Measurements from ENCODE around the gene ENKD1. TPM values are rescaled to one million over a fixed set of nuclear protein-coding genes. Genes with fewer than 3 reads are reported as not detected.

ENKD1 gene, protein sequence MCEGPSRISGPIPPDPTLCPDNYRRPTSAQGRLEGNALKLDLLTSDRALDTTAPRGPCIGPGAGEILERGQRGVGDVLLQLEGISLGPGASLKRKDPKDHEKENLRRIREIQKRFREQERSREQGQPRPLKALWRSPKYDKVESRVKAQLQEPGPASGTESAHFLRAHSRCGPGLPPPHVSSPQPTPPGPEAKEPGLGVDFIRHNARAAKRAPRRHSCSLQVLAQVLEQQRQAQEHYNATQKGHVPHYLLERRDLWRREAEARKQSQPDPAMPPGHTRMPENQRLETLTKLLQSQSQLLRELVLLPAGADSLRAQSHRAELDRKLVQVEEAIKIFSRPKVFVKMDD
- 10 to 100 TPM; 10.6 to 26.3 (median 13.4) TPM for total RNA-seq

DNA sequence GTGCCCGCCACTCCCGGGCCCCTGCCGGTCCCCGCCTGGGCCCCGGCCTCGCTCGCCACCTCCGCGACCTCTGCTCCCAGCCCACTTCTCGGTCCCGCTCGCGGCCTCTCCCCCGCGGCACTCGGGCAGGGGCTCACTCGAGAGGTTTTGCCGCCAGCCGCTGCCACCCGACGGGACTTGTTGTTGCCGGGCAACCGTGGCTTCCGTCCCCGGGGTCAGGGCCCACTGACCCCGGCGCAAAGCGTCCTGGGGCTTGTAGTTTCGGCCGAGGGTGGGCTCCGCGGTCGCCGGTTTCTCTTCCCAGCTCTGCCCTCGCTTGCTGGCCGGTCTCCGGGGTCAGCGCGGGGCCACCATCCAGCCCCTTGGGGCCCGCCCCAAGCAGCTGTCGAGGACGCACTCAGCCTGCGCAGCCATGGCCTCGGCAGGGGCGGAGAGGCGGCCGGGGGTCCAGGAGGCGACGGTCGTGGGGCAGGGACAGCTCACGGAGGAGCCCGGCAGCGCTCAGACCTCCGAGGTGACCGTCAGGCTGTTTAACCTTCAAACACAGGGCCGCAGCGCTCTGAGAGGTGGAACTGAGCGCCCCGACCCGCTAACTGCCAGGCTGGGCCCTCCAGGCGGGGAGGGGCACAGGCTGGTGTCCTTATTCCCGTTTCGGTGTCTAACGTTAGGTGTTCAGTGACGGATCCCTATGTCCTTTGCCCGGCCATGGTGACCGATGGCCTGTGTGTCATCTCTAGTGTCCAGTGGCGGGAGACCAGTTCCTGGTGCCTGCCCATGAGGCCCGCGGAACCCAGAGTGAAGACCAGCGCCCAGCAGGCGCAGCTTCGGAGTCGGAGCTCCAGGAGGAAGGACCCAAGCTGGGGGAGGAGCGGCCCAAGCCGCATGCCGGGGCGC lies at the start of gene ENKD1, which contains the start of gene C16orf86:
ENKD1 (minus strand) TSS at position 192 of the 894 bp plus-strand sequence. CDS start 308 bp downstream, outside the sequence.
C16orf86 (plus strand) TSS at position 256 of the 894 bp plus-strand sequence; CDS start at position 413, 157 bp downstream.
- Histone ChIP-seq H3K27ac (peak within 1 kb of the TSS; percentile 76 to 90 (median 80)), H3K4me1 (peaks cover 3 to 28% (median 22%) of the 10 kb centered on the region in 4 donors), H3K27me3 (no peaks in the 10 kb centered on the region), H3K9me3 (no peaks in the 10 kb centered on the region), H3K4me3 (peak within 1 kb of the TSS; percentile 68 to 99 (median 76)), H3K36me3 (peaks cover 0 to 6% (median 0%) of the 10 kb centered on the region in 3 donors)
- TF ChIP-seq POLR2A (IDR thresholded peaks at IDR 0.05) = peak in 1 of 2 donors; percentile 3
- TF ChIP-seq, protein P1, sequence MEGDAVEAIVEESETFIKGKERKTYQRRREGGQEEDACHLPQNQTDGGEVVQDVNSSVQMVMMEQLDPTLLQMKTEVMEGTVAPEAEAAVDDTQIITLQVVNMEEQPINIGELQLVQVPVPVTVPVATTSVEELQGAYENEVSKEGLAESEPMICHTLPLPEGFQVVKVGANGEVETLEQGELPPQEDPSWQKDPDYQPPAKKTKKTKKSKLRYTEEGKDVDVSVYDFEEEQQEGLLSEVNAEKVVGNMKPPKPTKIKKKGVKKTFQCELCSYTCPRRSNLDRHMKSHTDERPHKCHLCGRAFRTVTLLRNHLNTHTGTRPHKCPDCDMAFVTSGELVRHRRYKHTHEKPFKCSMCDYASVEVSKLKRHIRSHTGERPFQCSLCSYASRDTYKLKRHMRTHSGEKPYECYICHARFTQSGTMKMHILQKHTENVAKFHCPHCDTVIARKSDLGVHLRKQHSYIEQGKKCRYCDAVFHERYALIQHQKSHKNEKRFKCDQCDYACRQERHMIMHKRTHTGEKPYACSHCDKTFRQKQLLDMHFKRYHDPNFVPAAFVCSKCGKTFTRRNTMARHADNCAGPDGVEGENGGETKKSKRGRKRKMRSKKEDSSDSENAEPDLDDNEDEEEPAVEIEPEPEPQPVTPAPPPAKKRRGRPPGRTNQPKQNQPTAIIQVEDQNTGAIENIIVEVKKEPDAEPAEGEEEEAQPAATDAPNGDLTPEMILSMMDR (IDR thresholded peaks at IDR 0.05) = no peak
- peak; percentile 84 to 94 (median 85) for DNase-seq

DNA sequence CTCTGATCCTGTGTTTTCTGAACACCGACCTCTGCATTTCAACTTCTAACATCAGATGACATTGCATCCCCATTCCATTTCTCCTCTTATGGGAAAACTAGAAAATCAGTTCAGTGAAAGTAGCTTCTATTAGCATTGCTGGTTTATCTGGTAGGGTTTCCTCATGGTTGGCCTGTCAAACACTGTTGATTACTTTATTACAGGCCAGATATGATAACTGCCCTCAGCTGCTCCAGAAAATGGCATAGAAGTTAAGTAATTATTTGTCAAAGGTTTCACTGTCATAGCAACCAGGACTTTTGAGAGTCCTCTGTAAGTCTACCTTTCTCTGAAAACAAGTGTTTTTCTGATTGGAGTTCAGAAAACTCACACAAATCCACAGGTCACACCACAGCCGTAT lies 49.5 kb upstream of the ENKD1 start:
- Histone ChIP-seq H3K4me1 (peaks cover 0 to 44% (median 4%) of the 10 kb centered on the region in 4 donors), H3K27ac (no peak overlapping the region), H3K9me3 (no peaks in the 10 kb centered on the region), H3K27me3 (no peaks in the 10 kb centered on the region), H3K36me3 (no peaks in the 10 kb centered on the region), H3K4me3 (no peak overlapping the region)
- TF ChIP-seq POLR2A (IDR thresholded peaks at IDR 0.05) = no peak
- TF ChIP-seq, protein P1 (IDR thresholded peaks at IDR 0.05) = no peak
- no peak for DNase-seq

DNA sequence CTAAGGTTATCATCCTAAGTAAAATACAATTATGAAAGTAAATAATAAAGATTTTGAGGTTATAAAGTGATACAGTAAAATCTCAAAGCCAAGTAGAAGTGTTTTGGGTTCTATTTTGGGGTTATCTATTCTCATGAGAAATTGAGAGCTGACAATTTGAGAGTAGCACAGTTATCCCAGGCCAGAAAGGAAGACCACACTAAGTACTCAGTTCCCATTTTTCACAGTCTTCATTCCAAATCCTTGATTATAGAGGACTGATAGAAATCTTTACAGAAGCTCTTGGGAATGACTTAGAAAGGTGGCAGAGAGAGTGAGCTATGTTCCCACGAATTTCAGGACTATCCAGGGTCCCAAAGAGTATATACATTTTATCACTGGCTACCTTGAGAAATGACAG lies 48.0 kb upstream of the ENKD1 start:
- Histone ChIP-seq H3K4me1 (peaks cover 0 to 34% (median 4%) of the 10 kb centered on the region in 4 donors), H3K4me3 (no peak overlapping the region), H3K9me3 (no peaks in the 10 kb centered on the region), H3K36me3 (no peaks in the 10 kb centered on the region), H3K27me3 (no peaks in the 10 kb centered on the region), H3K27ac (no peak overlapping the region)
- no peak for TF ChIP-seq POLR2A (IDR thresholded peaks at IDR 0.05)
- TF ChIP-seq, protein P1 (IDR thresholded peaks at IDR 0.05) = no peak
- DNase-seq = no peak

DNA sequence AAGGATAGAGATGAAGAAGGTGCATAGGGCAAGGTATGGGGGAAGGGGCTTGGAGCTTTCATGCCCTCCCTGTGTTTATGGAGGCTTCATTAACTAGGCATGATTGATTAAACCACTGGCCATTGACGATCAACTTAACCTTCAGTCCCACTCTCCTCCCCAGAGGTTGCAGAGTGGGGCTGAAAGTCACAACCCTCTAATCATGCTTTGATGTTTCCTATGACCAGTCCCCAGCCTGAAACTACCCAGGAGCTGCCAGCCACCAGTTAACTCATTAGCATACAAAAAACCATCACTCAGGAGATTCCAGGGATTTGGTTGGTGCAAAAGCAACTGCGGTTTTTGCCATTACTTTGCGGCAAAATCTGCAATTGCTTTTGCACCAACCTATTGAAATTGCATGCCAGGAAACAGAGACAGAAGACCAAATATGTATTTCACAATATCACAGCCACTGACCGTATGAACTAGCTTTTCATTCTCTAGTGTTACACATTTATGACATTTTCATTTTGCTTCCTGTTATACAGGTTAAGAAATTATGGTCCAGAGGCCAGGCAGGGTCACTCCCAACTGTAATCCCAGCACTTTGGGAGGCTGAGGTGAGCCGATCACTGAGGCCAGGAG lies 47.2 kb upstream of the ENKD1 start:
- DNase-seq = no peak
- H3K4me1 ChIP-seq = peaks cover 0 to 34% (median 4%) of the 10 kb centered on the region in 4 donors
- no peak for TF ChIP-seq POLR2A (IDR thresholded peaks at IDR 0.05)
- TF ChIP-seq, protein P1 (IDR thresholded peaks at IDR 0.05) = no peak
- no peaks in the 10 kb centered on the region for H3K27me3 ChIP-seq
- H3K36me3 ChIP-seq = no peaks in the 10 kb centered on the region
- H3K27ac ChIP-seq = no peak overlapping the region
- no peaks in the 10 kb centered on the region for H3K9me3 ChIP-seq
- no peak overlapping the region for H3K4me3 ChIP-seq

DNA sequence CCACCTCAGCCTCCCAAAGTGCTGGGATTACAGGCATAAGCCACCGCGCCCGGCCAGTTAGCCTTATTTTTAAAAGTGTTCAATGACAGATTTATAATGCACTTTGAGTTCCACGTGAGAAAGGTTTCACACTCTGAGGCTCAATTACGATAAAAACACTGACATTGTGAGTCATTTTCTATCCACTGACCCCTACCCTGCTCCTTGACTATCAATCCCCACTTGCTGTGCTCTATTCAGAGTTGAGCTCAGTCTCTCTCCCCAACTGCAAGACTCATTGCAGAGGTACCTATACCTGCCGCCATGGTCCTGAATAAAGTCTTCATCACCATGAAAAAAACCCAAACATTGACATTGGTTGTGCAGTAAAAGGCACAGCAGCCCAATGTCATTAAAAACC lies 44.1 kb upstream of the ENKD1 start:
- Histone ChIP-seq H3K36me3 (no peaks in the 10 kb centered on the region), H3K4me1 (peaks cover 0 to 9% (median 0%) of the 10 kb centered on the region in 4 donors), H3K9me3 (no peaks in the 10 kb centered on the region), H3K27ac (no peak overlapping the region), H3K4me3 (no peak overlapping the region), H3K27me3 (no peaks in the 10 kb centered on the region)
- DNase-seq = no peak
- TF ChIP-seq, protein P1 (IDR thresholded peaks at IDR 0.05) = no peak
- TF ChIP-seq POLR2A (IDR thresholded peaks at IDR 0.05) = no peak

Measured in Peyer's patch (tissue), 4 donors.